LNCAP (cell line): ENCODE data around the gene RANBP3.

Source experiments
- TF ChIP-seq, protein P1 (sequence below): fragments of 450-650 bp; IDR thresholded peaks from 2 replicates; pipeline ENCODE4 v1.5.1; 2017; ENCODE audit warnings: mild to moderate bottlenecking

The RANBP3 gene

DNA sequence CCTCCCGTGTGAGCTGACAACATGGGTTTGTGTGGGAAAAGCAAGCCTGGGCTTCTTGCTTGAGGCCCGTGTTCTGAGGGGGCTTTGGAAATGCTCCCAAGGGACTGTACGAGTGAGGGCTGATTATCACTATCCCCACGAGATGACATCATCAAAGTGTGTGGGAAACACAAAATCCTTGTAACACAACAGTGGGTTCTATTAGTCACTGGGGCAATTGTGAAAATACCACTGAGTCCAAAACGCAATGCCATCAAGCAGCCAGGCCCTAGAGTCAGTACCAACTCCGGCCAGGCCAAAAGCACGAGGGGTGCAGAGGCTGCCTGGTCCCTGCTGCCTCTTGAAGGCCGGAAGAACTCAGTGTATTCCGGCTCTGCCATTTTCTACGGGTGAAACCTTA lies 34.3 kb downstream of the RANBP3 start:
- TF ChIP-seq, protein P1, sequence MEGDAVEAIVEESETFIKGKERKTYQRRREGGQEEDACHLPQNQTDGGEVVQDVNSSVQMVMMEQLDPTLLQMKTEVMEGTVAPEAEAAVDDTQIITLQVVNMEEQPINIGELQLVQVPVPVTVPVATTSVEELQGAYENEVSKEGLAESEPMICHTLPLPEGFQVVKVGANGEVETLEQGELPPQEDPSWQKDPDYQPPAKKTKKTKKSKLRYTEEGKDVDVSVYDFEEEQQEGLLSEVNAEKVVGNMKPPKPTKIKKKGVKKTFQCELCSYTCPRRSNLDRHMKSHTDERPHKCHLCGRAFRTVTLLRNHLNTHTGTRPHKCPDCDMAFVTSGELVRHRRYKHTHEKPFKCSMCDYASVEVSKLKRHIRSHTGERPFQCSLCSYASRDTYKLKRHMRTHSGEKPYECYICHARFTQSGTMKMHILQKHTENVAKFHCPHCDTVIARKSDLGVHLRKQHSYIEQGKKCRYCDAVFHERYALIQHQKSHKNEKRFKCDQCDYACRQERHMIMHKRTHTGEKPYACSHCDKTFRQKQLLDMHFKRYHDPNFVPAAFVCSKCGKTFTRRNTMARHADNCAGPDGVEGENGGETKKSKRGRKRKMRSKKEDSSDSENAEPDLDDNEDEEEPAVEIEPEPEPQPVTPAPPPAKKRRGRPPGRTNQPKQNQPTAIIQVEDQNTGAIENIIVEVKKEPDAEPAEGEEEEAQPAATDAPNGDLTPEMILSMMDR = no peak

- TF ChIP-seq, protein P1 = no peak
Observed at GRCh38 chr19:5943045-5943444, 34.9 kb downstream of the RANBP3 start.

GRCh38 chr19:5941673-5942072 lies 36.3 kb downstream of the RANBP3 start:
- TF ChIP-seq, protein P1 = no peak

DNA sequence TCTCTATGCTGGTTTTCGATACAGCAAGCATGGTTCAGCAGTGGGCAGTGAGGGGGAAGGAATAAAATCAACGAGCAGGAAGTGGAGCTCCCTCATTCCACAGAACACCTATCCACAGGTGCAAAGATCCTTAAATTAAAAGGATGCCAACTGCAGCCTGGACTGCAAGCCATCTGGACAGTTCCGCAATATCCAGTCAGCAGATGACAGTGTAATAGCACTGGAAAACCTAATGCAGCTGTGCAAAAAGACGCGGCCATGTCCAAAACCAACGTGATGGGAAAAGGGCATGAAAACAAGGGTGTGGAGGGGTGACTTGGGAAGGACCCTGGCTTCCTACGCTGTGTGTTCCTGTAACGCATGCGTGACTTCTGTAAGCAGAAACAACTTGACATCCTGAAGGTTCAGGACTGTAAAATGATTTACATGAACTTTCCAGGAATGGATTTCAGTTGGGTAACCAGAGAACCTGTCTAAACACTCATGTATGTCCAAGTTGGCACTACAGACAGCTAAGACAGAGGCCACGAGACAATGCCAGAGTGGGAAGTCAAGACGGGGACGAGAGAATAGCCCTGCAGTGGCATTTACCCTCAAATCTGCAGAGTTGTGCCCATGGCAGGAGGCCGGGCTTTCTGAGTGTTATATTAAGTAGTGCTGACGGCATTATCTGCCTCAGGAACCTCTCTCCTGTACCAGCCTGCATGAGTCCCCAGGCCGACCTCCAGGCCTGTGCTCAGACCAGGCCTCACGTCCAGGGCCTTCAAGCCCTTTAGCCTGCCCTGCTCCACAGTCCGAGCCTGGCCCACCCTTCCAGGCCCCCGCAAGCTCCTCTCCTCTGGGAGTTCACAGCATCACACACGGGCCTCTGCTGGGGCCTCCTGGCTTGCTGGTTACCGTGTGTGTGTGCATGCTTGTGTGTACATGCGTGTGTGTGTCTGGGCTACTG lies 37.4 kb downstream of the RANBP3 start:
- TF ChIP-seq, protein P1 = no peak

DNA sequence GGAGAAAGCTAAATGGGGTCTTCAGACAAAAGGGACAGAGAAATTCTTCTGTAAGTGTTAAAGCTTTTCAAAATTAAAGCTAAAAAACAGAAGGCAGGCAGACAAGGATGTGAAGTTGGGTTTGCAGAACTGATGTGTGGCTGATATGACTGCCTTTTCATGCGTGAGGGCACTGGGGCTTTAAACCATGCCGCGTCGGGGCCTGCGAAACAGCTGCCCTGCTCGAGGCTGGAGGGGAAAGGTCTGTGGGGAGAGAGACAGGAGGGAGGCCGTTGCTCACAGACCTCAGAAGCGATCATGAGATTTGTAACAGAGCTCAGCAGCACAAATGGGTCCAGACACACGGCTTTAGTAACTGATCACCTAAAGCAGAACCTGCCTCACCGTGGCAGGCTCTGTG lies 40.4 kb downstream of the RANBP3 start:
- TF ChIP-seq, protein P1 = no peak

- TF ChIP-seq, protein P1 = no peak
Observed at GRCh38 chr19:5936292-5936592, 41.7 kb downstream of the RANBP3 start.

GRCh38 chr19:5935473-5936291 lies 42.3 kb downstream of the RANBP3 start:
- TF ChIP-seq, protein P1 = no peak
